Ectodermal cell (in vitro differentiated cells): ENCODE data around the gene MAN2C1.
"Not testable (repeated sequence)": the region's sequence is repeated elsewhere in the genome, so short reads cannot be mapped to it uniquely, and the experiment has no call there.

Experiments used
- H3K27ac ChIP-seq: 2 replicates; pipeline ENCODE4 v1.7.0; 2013; ENCODE audit warnings: mild to moderate bottlenecking, low read depth, low read length; ENCODE audit not compliant: insufficient read depth, poor library complexity, severe bottlenecking
- H3K27me3 ChIP-seq: 2 replicates; pipeline ENCODE4 v1.7.0; 2013; ENCODE audit warnings: mild to moderate bottlenecking, low read length; ENCODE audit not compliant: insufficient read depth, control insufficient read depth, poor library complexity, severe bottlenecking
- H3K36me3 ChIP-seq: one replicate; pipeline ENCODE4 v1.7.0; 2013; ENCODE audit warnings: low read length; ENCODE audit not compliant: control insufficient read depth, insufficient read depth
- H3K4me1 ChIP-seq: one replicate; pipeline ENCODE4 v1.7.0; 2013; ENCODE audit warnings: low read length; ENCODE audit not compliant: control insufficient read depth, insufficient read depth
- H3K4me3 ChIP-seq: 2 replicates; pipeline ENCODE4 v1.7.0; 2013; ENCODE audit warnings: low read depth, low read length, control low read depth; ENCODE audit not compliant: insufficient read depth
- H3K9me3 ChIP-seq: 2 replicates; pipeline ENCODE4 v1.7.0; 2013; ENCODE audit warnings: mild to moderate bottlenecking, low read length, moderate library complexity; ENCODE audit not compliant: control insufficient read depth
- WGBS, 2 experiments: methylation state at CpG; one replicate each; pipeline ENCODE4 v1.1.7; 2013; ENCODE audit warnings: missing lambda C conversion rate in 2 of 2; 5-methylcytosine and 5-hydroxymethylcytosine counted together

Gene MAN2C1

DNA sequence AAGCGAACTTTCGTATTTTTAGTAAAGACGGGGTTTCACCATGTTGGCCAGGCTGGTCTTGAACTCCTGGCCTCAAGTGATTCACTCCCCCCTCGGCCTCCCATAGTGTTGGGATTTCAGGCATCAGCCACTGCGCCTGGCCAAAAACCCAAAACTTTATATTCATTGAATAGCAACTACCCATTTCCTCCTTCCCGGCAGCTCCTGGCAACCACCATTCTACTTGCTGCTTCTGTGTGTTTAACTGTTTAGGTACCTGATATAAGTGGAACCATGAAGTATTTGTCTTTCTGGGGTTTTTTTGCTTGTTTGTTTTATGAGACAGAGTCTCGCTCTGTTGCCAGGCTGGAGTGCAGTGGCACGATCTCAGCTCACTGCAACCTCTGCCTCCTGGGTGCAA is 24.5 kb downstream of the MAN2C1 start:
- not testable (repeated sequence) for H3K27ac ChIP-seq, H3K4me1 ChIP-seq, H3K36me3 ChIP-seq, H3K9me3 ChIP-seq, H3K4me3 ChIP-seq
- H3K27me3 ChIP-seq, result peaks cover 38% of the 10 kb centered on the region
- 70 to 79% methylated on average over 8 of the region's 8 CpGs for WGBS, 2 experiments

DNA sequence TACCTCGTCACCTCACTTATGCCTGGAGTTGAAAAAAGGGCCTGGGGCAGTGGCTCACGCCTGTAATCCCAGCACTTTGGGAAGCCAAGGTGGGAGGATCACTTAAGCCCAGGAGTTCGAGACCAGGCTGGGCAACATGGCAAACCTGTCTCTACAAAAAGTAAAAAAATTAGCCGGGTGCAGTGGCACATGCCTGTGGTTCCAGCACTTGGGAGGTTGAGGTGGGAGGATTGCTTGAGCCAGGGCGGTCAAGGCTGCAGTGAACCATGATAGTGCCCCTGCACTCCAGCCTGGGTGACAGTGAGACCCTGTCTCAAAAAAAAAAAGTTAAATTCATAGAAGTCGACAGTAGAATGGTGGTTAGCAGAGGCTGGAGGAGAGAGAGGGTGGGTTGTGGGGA is 26.2 kb downstream of the MAN2C1 start:
- H3K4me3 ChIP-seq, result no peak overlapping the region
- H3K36me3 ChIP-seq, result no peaks in the 10 kb centered on the region
- no peak overlapping the region for H3K27ac ChIP-seq
- 90 to 91% methylated on average over 6 of the region's 6 CpGs for WGBS, 2 experiments
- no peaks in the 10 kb centered on the region for H3K9me3 ChIP-seq
- H3K4me1 ChIP-seq, result no peaks in the 10 kb centered on the region
- H3K27me3 ChIP-seq, result peaks cover 21% of the 10 kb centered on the region

DNA sequence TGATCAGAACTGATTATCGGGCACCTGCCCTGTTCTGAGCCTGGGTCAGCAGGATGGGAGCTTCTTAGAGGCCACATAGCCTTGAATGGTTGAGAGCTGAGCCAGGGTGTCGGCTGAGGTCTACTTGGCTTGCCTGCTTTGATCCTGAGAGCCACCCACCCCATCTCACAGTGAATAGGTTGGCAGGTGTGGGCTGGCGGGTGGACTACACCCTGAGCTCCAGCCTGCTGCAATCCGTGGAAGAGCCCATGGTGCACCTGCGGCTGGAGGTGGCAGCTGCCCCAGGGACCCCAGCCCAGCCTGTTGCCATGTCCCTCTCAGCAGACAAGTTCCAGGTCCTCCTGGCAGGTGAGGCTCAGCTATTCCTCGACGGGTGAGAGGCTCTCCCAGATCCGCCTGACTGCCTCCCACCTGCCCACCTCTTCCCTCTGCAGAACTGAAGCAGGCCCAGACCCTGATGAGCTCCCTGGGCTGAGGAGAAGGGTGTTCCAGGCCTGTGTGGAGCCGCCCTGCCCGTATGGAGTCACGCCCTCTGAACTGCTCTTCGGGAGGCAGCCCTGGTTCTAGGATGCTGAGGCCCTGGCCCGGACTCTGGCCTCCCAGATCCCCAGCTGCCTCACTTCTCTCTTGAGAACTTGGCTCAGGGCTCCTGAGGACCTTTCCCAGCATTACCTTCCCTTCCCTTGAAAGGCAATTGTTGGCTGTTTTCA is 28.7 kb downstream of the MAN2C1 start:
- whole genome bisulfite sequencing, 2 experiments, result 93 to 97% methylated on average over 13 of the region's 13 CpGs
- no peaks in the 10 kb centered on the region for H3K9me3 ChIP-seq

DNA sequence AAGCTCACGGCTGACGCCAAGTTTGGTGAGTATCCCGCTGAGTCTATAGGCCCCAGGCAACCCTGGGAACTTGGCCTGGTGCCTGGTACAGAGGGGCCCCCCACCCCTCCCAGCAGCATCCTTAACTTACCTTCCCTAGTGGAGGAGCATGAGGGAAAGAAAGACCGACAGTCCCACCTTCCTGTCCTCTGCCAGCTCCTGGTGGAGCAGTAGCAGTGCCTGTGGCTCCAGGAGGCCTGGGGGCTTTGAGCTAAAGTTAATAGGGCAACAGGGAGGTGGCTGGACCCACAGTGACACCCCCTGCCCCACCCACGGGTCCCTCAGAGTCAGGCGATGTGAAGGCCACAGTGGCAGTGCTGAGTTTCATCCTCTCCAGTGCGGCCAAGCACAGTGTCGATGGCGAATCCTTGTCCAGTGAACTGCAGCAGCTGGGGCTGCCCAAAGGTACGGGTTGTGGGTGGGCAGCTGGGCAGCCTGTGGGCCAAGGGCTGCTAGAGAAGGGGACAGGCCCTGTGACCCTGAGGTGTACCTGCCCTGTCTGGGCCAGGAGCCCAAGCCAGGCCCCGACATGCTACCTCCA is 29.7 kb downstream of the MAN2C1 start:
- Histone ChIP-seq H3K27me3 (no peaks in the 10 kb centered on the region), H3K9me3 (no peaks in the 10 kb centered on the region), H3K27ac (no peak overlapping the region), H3K36me3 (no peaks in the 10 kb centered on the region), H3K4me3 (no peak overlapping the region), H3K4me1 (peaks cover 5% of the 10 kb centered on the region)
- WGBS, 2 experiments, result 94 to 97% methylated on average over 11 of the region's 11 CpGs

More for the DNA sequence above, 28.7 kb downstream of the MAN2C1 start:
- Histone ChIP-seq H3K36me3 (no peaks in the 10 kb centered on the region), H3K4me3 (no peak overlapping the region), H3K27me3 (no peaks in the 10 kb centered on the region), H3K4me1 (peaks cover 5% of the 10 kb centered on the region), H3K27ac (no peak overlapping the region)

DNA sequence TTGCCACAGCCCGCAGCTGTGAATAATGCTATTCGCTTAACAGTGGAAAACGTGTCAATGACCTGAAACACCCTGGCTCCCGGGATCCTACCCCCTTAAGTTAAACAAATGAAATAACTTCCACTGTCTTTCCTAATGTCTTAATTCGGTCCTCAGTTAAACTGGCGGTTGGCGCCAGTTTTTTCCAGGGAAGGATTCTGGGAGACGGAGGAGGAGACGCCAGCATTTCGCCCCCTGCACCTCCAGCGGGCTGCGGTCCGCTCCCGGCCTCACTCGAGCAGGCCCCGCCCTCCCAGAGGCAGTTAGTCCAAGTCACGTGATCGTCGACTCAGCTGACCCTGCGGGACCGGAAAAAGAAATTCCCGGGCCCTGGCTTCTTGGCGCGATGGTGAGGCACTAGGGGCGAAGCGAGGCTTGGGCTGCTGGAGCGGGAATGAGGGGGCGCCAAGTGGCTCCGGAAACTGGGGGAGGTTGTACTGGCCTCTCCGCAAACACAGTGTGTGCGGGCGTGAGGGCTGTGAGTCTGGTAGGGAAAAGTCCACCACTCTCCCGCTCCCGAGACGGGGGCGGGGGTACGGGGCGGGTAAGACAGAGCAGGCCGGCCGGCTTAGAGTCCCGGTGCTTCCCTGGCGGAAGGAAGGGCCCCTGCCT is 32.6 kb downstream of the MAN2C1 start, which contains the start of gene COMMD4:
TSS of gene COMMD4 (plus strand) at position 359 of the 651 bp plus-strand sequence. CDS start at position 386, 27 bp downstream.
- H3K4me3 ChIP-seq, result peak within 1 kb of the TSS; percentile 81
- no peaks in the 10 kb centered on the region for H3K9me3 ChIP-seq
- H3K27me3 ChIP-seq, result no peaks in the 10 kb centered on the region
- no peaks in the 10 kb centered on the region for H3K36me3 ChIP-seq
- H3K4me1 ChIP-seq, result peaks cover 5% of the 10 kb centered on the region
- no peak within 1 kb of the TSS for H3K27ac ChIP-seq
- WGBS, 2 experiments, result 2% methylated on average over 42 of the region's 42 CpGs

DNA sequence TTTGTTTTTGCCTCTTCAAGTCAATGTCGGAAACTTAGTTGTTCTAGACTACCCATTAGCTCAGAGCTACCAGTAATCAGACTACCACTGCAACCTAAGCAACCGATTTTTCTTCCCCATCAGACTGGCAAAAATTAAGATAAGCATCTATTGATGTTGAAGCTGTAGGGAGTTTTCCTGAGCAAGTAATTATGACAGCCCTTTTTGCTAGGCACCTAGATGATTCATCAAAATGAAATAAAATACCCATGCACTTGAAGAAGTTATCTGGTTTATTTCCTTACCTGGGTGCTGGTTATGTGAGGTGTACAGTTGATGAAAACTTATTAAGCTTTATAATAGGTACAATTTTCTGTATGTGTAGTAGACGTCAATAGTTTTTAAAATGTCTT is 33.1 kb downstream of the MAN2C1 start:
- Histone ChIP-seq H3K36me3 (no peaks in the 10 kb centered on the region), H3K9me3 (no peaks in the 10 kb centered on the region), H3K4me3 (peak overlapping the region; percentile 81), H3K27ac (no peak overlapping the region), H3K4me1 (peaks cover 5% of the 10 kb centered on the region), H3K27me3 (no peaks in the 10 kb centered on the region)
- WGBS, 2 experiments, result 48 to 66% methylated on average over 2 to 3 of the region's 3 CpGs

DNA sequence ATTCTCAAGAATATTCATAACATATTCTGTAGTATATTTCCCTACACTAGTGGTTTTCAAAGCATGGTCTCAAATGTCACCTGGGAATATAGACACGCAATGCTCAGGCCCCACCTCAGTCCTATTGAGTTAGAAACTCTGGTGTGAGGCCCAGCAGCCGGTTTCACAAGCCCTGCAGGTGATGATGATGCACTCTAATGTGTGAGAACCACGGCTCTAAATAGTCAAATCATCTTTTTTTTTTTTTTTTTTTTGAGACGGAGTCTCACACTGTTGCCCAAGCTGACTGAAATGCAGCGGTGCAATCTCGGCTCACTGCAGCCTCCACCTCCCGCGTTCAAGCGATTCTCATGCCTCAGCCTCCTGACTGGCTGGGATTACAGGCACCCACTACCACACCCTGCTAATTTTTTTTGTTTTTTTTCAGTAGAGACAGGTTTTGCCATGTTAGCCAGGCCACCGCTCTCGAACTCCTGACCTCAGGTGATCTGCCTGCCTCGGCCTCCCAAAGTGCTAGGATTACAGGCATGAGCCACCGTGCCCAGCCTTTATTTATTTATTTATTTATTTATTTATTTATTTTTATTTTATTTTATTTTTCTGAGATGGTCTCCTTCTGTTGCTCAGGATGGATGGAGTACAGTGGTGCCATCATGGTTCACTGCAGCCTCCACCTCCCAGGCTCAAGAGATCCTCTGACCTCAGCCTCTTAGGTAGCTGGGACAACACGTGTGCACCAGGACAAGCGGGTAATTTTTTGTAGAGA is 34.6 kb downstream of the MAN2C1 start:
- not testable (repeated sequence) for H3K36me3 ChIP-seq, H3K27me3 ChIP-seq, H3K4me1 ChIP-seq, H3K27ac ChIP-seq, H3K4me3 ChIP-seq, H3K9me3 ChIP-seq
- WGBS, 2 experiments, result 91 to 93% methylated on average over 13 to 14 of the region's 15 CpGs

DNA sequence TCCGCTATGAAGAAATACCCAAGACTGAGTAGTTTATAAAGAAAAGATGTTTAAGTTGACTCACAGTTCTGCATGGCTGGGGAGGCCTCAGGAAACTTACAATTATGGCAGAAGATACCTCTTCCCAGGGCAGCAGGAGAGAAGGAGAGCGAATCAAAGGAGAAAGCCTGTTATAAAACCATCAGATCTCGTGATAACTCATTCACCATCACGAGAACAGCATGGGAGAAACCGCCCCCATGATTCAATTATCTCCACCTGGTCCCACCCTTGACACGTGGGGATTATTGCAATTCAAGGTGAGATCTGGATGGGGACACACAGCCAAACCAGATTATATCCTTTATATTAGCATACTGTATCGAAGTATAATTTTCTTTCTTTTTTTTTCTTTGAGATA is 36.3 kb downstream of the MAN2C1 start:
- H3K36me3 ChIP-seq, H3K4me3 ChIP-seq, H3K9me3 ChIP-seq, H3K4me1 ChIP-seq, H3K27ac ChIP-seq, H3K27me3 ChIP-seq: not testable (repeated sequence)
- 84% methylated on average over 7 of the region's 7 CpGs for WGBS, 2 experiments

DNA sequence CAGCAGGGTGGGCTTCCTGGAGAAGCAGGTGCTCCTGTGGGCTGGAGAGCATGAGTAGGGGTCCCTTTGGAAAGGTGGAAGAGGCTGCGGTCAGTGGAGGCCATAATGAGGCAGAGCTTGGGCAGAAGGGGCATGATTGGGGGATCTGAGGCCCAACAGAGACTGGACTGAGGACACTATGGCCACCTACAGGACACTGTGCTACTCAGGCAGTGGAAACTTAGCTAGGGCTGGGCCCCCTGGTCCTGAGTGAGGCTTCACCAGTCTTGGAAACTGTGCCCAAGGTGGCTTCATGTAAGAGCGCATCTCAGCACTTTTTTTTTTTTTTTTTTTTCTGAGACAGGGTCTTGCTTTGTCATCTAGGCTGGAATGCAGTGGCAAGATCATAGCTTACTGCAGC is 38.8 kb downstream of the MAN2C1 start:
- WGBS, 2 experiments, result 94 to 98% methylated on average over 2 of the region's 2 CpGs
- Histone ChIP-seq H3K27me3 (no peaks in the 10 kb centered on the region), H3K9me3 (no peaks in the 10 kb centered on the region), H3K27ac (no peak overlapping the region), H3K4me1 (no peaks in the 10 kb centered on the region), H3K4me3 (no peak overlapping the region), H3K36me3 (no peaks in the 10 kb centered on the region)
